IPS DF 6.9 (cell line): ENCODE data around the gene HOXA4.

ENCODE experiments used
- DNase-seq: peaks from one replicate; pipeline ENCODE4 v3.0.0-alpha.2; 2013; ENCODE audit warnings: low read depth, low spot score
- H3K27ac ChIP-seq: one replicate; pipeline ENCODE4 v1.5.1; 2013; ENCODE audit warnings: low read length, control low read depth
- H3K27me3 ChIP-seq: 2 replicates; pipeline ENCODE4 v1.6.1; 2013; ENCODE audit warnings: mild to moderate bottlenecking, low read length; ENCODE audit not compliant: control insufficient read depth, insufficient read depth
- H3K36me3 ChIP-seq: 2 replicates; pipeline ENCODE4 v1.6.1; 2013; ENCODE audit warnings: low read length; ENCODE audit not compliant: control insufficient read depth, insufficient read depth
- H3K4me1 ChIP-seq: 2 replicates; pipeline ENCODE4 v1.6.1; 2013; ENCODE audit warnings: low read length; ENCODE audit not compliant: control insufficient read depth, insufficient read depth
- H3K4me3 ChIP-seq: 2 replicates; pipeline ENCODE4 v1.5.1; 2013; ENCODE audit warnings: mild to moderate bottlenecking, low read length
- H3K9me3 ChIP-seq: 2 replicates; pipeline ENCODE4 v1.6.1; 2013; ENCODE audit warnings: low read length, inconsistent platforms; ENCODE audit not compliant: control insufficient read depth, insufficient read depth
- WGBS: extraction: QIAGEN DNeasy Blood & Tissue Kit; methylation state at CpG from one replicate; pipeline ENCODE4 v1.1.7; 2013; ENCODE audit warnings: mixed read lengths, missing lambda C conversion rate; ENCODE audit not compliant: insufficient read length, insufficient coverage; 5-methylcytosine and 5-hydroxymethylcytosine counted together

The HOXA4 gene

GRCh38 chr7:27122077-27122910 is 8.3 kb downstream of the HOXA4 start:
- WGBS: no CpG with 5 or more reads among the region's 42 CpGs
- Histone ChIP-seq H3K4me1 (peaks cover 2% of the 10 kb centered on the region; the same call in 1 of the 2 replicates), H3K27me3 (peaks cover 99% of the 10 kb centered on the region), H3K36me3 (no peaks in the 10 kb centered on the region), H3K4me3 (no peak overlapping the region), H3K27ac (no peak overlapping the region), H3K9me3 (no peaks in the 10 kb centered on the region)
- no peak for DNase-seq

GRCh38 chr7:27121684-27122076 is 8.9 kb downstream of the HOXA4 start:
- DNase-seq: no peak
- Histone ChIP-seq H3K4me1 (peaks cover 2% of the 10 kb centered on the region; the same call in 1 of the 2 replicates), H3K27ac (no peak overlapping the region), H3K9me3 (no peaks in the 10 kb centered on the region), H3K36me3 (no peaks in the 10 kb centered on the region), H3K27me3 (peaks cover 99% of the 10 kb centered on the region), H3K4me3 (no peak overlapping the region)
- WGBS: no CpG with 5 or more reads among the region's 7 CpGs

GRCh38 chr7:27119412-27119911 is 11.1 kb downstream of the HOXA4 start:
- H3K9me3 ChIP-seq: no peaks in the 10 kb centered on the region
- H3K4me1 ChIP-seq: peaks cover 2% of the 10 kb centered on the region; the same call in 1 of the 2 replicates
- H3K27ac ChIP-seq: no peak overlapping the region
- peaks cover 99% of the 10 kb centered on the region for H3K27me3 ChIP-seq
- DNase-seq: no peak
- H3K36me3 ChIP-seq: no peaks in the 10 kb centered on the region
- no CpG with 5 or more reads among the region's 1 CpG for WGBS
- H3K4me3 ChIP-seq: no peak overlapping the region

- Histone ChIP-seq H3K27me3 (peaks cover 95% of the 10 kb centered on the region), H3K36me3 (no peaks in the 10 kb centered on the region), H3K9me3 (no peaks in the 10 kb centered on the region), H3K4me3 (no peak overlapping the region), H3K27ac (no peak overlapping the region), H3K4me1 (peaks cover 2% of the 10 kb centered on the region; the same call in 1 of the 2 replicates)
- DNase-seq: no peak
- WGBS: no CpG with 5 or more reads among the region's 3 CpGs
Observed at GRCh38 chr7:27118580-27118979, 12.0 kb downstream of the HOXA4 start.

GRCh38 chr7:27117887-27118491 is 12.6 kb downstream of the HOXA4 start:
- H3K36me3 ChIP-seq: no peaks in the 10 kb centered on the region
- no peak for DNase-seq
- H3K4me1 ChIP-seq: peaks cover 2% of the 10 kb centered on the region; the same call in 1 of the 2 replicates
- H3K4me3 ChIP-seq: no peak overlapping the region
- WGBS: no CpG with 5 or more reads among the region's 19 CpGs
- H3K9me3 ChIP-seq: no peaks in the 10 kb centered on the region
- H3K27ac ChIP-seq: no peak overlapping the region
- peaks cover 95% of the 10 kb centered on the region for H3K27me3 ChIP-seq

- H3K4me1 ChIP-seq: peaks cover 2% of the 10 kb centered on the region; the same call in 1 of the 2 replicates
- no peaks in the 10 kb centered on the region for H3K9me3 ChIP-seq
- H3K4me3 ChIP-seq: no peak overlapping the region
- no peak overlapping the region for H3K27ac ChIP-seq
- DNase-seq: no peak
- H3K36me3 ChIP-seq: no peaks in the 10 kb centered on the region
- no CpG with 5 or more reads among the region's 12 CpGs for WGBS
- H3K27me3 ChIP-seq: peaks cover 95% of the 10 kb centered on the region
Observed at GRCh38 chr7:27116962-27117886, 13.3 kb downstream of the HOXA4 start.

GRCh38 chr7:27116031-27116961 is 14.3 kb downstream of the HOXA4 start:
- DNase-seq: no peak
- Histone ChIP-seq H3K27me3 (peaks cover 95% of the 10 kb centered on the region), H3K27ac (no peak overlapping the region), H3K9me3 (no peaks in the 10 kb centered on the region), H3K4me1 (peaks cover 2% of the 10 kb centered on the region; the same call in 1 of the 2 replicates), H3K4me3 (no peak overlapping the region), H3K36me3 (no peaks in the 10 kb centered on the region)
- WGBS: no CpG with 5 or more reads among the region's 20 CpGs

GRCh38 chr7:27115221-27116026 is 15.1 kb downstream of the HOXA4 start:
- WGBS: no CpG with 5 or more reads among the region's 45 CpGs
- no peaks in the 10 kb centered on the region for H3K9me3 ChIP-seq
- no peaks in the 10 kb centered on the region for H3K36me3 ChIP-seq
- H3K27me3 ChIP-seq: peaks cover 95% of the 10 kb centered on the region
- no peak for DNase-seq
- no peak overlapping the region for H3K27ac ChIP-seq
- peaks cover 2% of the 10 kb centered on the region; the same call in 1 of the 2 replicates for H3K4me1 ChIP-seq
- H3K4me3 ChIP-seq: no peak overlapping the region

GRCh38 chr7:27114881-27115220 is 15.7 kb downstream of the HOXA4 start:
- DNase-seq: no peak
- Histone ChIP-seq H3K27ac (no peak overlapping the region), H3K36me3 (no peaks in the 10 kb centered on the region), H3K4me3 (no peak overlapping the region), H3K27me3 (peaks cover 94% of the 10 kb centered on the region), H3K4me1 (peaks cover 2% of the 10 kb centered on the region; the same call in 1 of the 2 replicates), H3K9me3 (no peaks in the 10 kb centered on the region)
- WGBS: no CpG with 5 or more reads among the region's 6 CpGs
